ENCODE results near the gene EIF2D.
A peak's percentile ranks its signal among the peaks of the same experiment; 100 is the strongest.

EIF2D gene

DNA sequence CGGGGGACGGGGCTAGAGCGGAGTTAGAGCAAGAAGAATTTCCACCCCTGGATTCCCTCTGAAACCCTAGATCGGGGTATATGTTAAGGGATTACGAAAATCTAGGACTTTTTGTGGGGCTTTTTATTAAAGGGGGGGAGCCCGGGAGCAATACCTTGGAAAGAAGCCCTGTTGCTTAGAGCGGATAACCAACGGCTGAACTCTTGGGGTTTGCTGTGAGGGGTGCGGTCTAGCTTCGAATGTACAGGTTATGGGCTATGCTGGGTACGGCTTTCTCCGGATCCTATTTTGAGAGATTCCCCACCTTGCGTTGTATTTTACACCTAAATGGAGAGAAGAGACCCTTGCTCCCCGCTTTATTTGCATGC lies 23.7 kb upstream of the EIF2D start:
- CTCF ChIA-PET = interaction anchor here (0.6 to 3.9 kb wide), 11 partner anchors 20 to 233 kb away, joined by 3 to 44 read pairs (median 4); partner anchors contain the start of gene EIF2D
- POLR2A ChIA-PET (ENCODE audit: low non-redundant PET) = interaction anchor here (0.7 to 2.2 kb wide), 7 partner anchors 8 to 273 kb away, joined by 5 to 16 read pairs (median 6); partner anchors contain the start of gene EIF2D
- H3K27ac ChIP-seq = peak overlapping the region; percentile 89
- DNase-seq (ENCODE audit: low spot score) = peak; percentile 48
- TF ChIP-seq, protein P1, sequence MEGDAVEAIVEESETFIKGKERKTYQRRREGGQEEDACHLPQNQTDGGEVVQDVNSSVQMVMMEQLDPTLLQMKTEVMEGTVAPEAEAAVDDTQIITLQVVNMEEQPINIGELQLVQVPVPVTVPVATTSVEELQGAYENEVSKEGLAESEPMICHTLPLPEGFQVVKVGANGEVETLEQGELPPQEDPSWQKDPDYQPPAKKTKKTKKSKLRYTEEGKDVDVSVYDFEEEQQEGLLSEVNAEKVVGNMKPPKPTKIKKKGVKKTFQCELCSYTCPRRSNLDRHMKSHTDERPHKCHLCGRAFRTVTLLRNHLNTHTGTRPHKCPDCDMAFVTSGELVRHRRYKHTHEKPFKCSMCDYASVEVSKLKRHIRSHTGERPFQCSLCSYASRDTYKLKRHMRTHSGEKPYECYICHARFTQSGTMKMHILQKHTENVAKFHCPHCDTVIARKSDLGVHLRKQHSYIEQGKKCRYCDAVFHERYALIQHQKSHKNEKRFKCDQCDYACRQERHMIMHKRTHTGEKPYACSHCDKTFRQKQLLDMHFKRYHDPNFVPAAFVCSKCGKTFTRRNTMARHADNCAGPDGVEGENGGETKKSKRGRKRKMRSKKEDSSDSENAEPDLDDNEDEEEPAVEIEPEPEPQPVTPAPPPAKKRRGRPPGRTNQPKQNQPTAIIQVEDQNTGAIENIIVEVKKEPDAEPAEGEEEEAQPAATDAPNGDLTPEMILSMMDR (conservative IDR thresholded peaks at IDR 0.05; ENCODE audit: low read depth) = no peak

DNA sequence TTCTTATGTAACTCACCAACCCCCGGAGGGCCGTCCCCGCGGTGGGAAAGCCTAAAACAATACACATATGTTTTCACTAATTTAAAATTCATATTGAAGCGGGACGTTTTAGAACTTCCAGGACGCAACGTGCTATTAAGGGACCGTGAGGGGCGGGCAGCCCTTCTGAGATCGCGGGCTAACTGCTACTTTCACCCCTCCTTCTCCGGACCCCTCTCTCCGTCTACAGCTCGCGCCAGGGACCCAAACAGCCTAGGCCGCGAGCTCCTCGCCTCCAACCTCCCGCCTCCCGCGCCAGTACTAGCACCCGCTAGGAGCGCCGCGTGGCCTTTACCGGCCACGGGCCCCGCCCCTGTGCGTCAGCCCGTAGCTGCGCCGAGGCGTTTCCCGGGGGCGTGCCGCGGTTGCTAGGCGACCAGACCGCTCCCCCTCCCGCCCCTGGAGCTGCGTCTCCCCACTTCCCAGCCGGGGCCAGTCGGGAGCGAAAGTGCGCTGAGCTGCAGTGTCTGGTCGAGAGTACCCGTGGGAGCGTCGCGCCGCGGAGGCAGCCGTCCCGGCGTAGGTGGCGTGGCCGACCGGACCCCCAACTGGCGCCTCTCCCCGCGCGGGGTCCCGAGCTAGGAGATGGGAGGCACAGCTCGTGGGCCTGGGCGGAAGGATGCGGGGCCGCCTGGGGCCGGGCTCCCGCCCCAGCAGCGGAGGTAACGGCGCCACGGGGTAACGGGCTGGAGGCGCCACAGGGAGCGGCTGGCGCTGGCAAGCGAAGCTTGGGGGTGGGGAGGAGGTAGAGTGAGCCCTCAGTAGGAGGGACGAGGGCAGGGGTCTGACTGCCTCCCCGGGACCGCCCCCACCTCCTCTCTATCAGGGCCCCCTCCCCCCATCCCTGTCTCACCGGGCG lies 23.1 kb upstream of the EIF2D start, which contains the start of gene DYRK3:
Gene DYRK3 (plus strand): TSS at position 457 of the 898 bp plus-strand sequence. CDS start 168 bp downstream, at position 625.
- TF ChIP-seq, protein P1 (conservative IDR thresholded peaks at IDR 0.05; ENCODE audit: low read depth) = no peak
- ChIA-PET CTCF (interaction anchor here (0.6 to 3.9 kb wide), 25 partner anchors 13 to 347 kb away, joined by 3 to 44 read pairs (median 3); partner anchors contain the start of genes EIF2D and IL20), POLR2A (ENCODE audit: low non-redundant PET) (interaction anchor here (0.6 to 2.2 kb wide), 16 partner anchors 8 to 988 kb away, joined by 3 to 16 read pairs (median 5); partner anchors contain the start of gene EIF2D)
- peak; percentile 99 for DNase-seq (ENCODE audit: low spot score)
- peak within 1 kb of the TSS; percentile 89 for H3K27ac ChIP-seq

DNA sequence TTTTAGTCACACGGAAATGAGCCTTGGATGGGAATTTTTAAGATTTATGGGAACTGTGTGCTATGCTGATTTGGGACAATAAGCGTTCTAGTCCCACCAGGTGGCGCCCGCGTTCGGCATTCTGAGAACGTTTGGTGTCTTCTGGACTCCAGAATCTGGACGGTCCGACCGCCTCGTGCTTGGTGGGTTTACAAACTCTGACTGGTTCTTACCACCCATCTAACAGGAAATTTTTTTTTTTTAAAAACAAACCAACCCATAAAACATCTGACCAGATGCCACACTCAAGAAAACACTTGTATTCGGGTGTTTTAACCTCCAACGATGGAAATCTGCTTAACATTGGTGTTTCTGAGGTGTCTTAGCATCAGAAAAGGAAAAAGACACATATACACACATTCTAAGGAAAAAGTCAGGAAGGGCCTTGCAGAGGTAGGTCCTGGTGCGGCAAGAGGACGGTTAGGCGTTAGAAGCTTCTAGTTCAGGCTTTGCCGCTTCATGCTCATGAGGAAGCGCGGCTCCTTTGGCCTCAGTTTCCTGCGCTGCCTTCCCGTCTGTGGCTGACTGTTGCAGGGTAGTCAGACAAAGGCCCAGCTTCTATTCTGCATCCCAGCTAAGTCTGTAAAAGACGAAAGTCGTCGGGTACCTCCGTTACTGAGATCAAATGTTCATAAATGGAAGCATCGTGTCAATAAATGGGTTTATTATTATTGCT lies 22.3 kb upstream of the EIF2D start:
- H3K27ac ChIP-seq = peak overlapping the region; percentile 89
- TF ChIP-seq, protein P1 (conservative IDR thresholded peaks at IDR 0.05; ENCODE audit: low read depth) = peak; percentile 87
- CTCF ChIA-PET = interaction anchor here (0.6 to 3.9 kb wide), 26 partner anchors 13 to 348 kb away, joined by 3 to 44 read pairs (median 3); partner anchors contain the start of genes EIF2D and IL20

DNA sequence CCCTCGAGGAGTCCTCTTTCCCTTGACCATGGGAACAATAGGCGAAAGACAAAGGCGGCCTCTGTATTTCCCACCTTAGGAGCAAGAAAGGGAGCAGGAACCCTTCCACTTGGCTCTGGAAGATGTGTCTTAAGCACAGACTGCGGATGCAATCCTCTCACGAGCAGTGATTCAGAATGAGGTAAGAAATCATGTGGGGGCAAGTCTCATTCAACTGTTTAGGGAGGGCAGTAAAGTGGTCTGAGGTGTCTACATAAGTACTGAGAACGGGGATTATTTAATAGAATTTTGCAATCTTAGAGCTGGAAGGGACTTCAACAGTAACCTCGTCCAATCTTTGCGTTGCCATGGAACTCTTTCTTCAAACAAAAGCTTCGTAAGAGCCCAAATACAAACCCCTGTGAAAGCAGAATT lies 21.4 kb upstream of the EIF2D start:
- CTCF ChIA-PET = interaction anchor here (0.6 to 3.9 kb wide), 21 partner anchors 8 to 348 kb away, joined by 3 to 44 read pairs (median 4); partner anchors contain the start of gene EIF2D
- TF ChIP-seq, protein P1 (conservative IDR thresholded peaks at IDR 0.05; ENCODE audit: low read depth) = no peak
- peak; percentile 94 for DNase-seq (ENCODE audit: low spot score)
- POLR2A ChIA-PET (ENCODE audit: low non-redundant PET) = interaction anchor here (1.3 kb wide), 1 partner anchor 21 kb away, joined by 3 read pairs; the partner anchor contains the start of gene EIF2D
- peak overlapping the region; percentile 89 for H3K27ac ChIP-seq

More for the DNA sequence above, 22.3 kb upstream of the EIF2D start:
- POLR2A ChIA-PET (ENCODE audit: low non-redundant PET) = interaction anchor here (0.6 to 2.2 kb wide), 12 partner anchors 13 to 989 kb away, joined by 3 to 16 read pairs (median 4); partner anchors contain the start of gene EIF2D
- DNase-seq (ENCODE audit: low spot score) = peak; percentile 72

DNA sequence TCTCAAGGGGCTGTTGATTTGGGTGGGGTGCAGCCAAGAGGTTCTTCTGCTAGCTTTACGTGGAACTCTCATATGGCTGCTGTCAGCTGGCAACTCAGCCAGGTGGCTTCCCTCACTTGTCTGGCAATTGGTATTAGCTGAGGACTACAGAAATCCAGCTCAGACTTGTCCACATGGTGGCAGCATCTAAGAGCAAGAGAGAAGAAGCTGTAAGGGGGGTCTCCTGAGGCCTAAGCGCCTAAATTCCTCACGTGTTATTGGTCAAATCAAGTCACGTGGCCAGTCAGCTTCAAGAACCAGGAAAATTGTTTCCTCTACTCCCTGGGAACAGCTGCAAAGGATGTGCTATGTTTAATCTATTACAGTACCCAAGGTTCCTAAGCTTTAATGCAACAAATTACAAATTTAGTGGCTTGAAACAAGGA lies 18.8 kb upstream of the EIF2D start:
- TF ChIP-seq, protein P1 (conservative IDR thresholded peaks at IDR 0.05; ENCODE audit: low read depth) = no peak; the same call in 1 of the 2 replicates
- ChIA-PET CTCF (interaction anchor here (0.9 to 1.4 kb wide), 11 partner anchors 10 to 270 kb away, joined by 3 to 23 read pairs (median 3); partner anchors contain the start of gene EIF2D), POLR2A (ENCODE audit: low non-redundant PET) (no interaction called here)
- H3K27ac ChIP-seq = no peak overlapping the region
- DNase-seq (ENCODE audit: low spot score) = peak; percentile 52
